ENCODE measurements around the gene LDLRAD3. TPM values are rescaled to one million over a fixed set of nuclear protein-coding genes. Genes with fewer than 3 reads are reported as not detected.
A peak's percentile ranks its signal among the peaks of the same experiment; 100 is the strongest.

The LDLRAD3 gene, protein sequence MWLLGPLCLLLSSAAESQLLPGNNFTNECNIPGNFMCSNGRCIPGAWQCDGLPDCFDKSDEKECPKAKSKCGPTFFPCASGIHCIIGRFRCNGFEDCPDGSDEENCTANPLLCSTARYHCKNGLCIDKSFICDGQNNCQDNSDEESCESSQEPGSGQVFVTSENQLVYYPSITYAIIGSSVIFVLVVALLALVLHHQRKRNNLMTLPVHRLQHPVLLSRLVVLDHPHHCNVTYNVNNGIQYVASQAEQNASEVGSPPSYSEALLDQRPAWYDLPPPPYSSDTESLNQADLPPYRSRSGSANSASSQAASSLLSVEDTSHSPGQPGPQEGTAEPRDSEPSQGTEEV
- total RNA-seq (2021; ENCODE audit: unreplicated experiment) (28.1 TPM), Bru-seq, nascent RNA (percentile 80 among the genes with signal in this experiment), BruChase-seq, experiment 1, labeled RNA remaining after a 2-hour chase (percentile 69 among the genes with signal in this experiment), BruChase-seq, experiment 2, labeled RNA remaining after a 6-hour chase (percentile 73 among the genes with signal in this experiment)
- polyA plus RNA-seq (2012; ENCODE audit: insufficient read length) = 21.1 TPM
- long read RNA-seq, transcript LDLRAD3-201 (6 exons, 3,798 nt) = major isoform, 8 of 44 reads
- long read RNA-seq, partial matches to known transcripts = 11 of 44 reads
- long read RNA-seq, other reads (novel, unspliced or antisense) = 24 of 44 reads

DNA sequence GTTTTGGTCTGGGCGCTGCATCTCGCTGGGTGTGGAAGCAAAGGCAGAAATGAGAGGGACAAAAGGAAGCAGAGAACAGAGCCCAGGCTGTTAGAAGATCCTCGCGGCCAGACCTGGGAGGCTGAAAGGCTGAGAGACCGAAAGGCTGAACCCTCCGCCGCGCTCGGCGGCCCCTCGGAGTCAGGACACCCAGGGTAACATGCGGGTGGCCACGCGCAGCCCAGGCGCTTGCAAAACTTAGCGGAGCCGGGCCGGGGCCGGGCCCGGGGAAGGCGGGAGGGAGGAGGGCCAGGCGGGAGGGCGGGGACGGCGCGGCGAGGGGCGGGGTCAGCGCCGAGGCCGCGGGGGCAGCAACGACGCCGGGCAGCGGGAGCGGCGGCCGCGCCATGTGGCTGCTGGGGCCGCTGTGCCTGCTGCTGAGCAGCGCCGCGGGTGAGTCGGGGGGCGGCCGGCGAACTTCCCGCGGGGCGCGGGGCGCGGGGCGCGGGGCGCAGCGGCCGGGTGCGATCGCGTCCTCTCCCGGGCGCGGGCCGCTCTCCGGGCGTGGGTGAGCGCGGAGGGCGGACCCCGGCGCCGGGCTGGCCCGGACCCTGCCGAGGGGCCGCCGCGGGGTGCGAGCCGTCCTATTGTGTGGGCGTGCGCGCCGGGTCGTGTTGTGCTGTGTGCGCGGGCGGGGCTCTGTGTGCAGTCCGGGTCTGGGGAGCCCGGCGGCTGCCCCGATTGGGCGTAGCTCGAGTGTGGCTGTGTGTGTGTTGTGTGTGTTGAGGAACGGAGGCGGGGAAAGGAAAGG lies at the start of gene LDLRAD3:
Gene LDLRAD3, plus strand, starts transcription at position 350 of the 790 bp plus-strand sequence. Its CDS starts 37 bp downstream, at position 387.
- ATAC-seq (peak; percentile 96), DNase-seq (ENCODE audit: low read depth, low spot score) (no peak)
- H3K4me3 ChIP-seq (ENCODE audit: low read depth in 2 of 2, low read length in 2 of 2) = peak within 1 kb of the TSS; percentile 60 to 92
- H3K36me3 ChIP-seq (ENCODE audit: control insufficient read depth, insufficient read depth, low read length) = no peaks in the 10 kb centered on the region
- peak; percentile 57; the same call in 1 of the 2 replicates for TF ChIP-seq SIN3A (IDR thresholded peaks at IDR 0.05; ENCODE audit: borderline replicate concordance, insufficient read depth, low read depth, low read length)
- TF ChIP-seq, protein P1, sequence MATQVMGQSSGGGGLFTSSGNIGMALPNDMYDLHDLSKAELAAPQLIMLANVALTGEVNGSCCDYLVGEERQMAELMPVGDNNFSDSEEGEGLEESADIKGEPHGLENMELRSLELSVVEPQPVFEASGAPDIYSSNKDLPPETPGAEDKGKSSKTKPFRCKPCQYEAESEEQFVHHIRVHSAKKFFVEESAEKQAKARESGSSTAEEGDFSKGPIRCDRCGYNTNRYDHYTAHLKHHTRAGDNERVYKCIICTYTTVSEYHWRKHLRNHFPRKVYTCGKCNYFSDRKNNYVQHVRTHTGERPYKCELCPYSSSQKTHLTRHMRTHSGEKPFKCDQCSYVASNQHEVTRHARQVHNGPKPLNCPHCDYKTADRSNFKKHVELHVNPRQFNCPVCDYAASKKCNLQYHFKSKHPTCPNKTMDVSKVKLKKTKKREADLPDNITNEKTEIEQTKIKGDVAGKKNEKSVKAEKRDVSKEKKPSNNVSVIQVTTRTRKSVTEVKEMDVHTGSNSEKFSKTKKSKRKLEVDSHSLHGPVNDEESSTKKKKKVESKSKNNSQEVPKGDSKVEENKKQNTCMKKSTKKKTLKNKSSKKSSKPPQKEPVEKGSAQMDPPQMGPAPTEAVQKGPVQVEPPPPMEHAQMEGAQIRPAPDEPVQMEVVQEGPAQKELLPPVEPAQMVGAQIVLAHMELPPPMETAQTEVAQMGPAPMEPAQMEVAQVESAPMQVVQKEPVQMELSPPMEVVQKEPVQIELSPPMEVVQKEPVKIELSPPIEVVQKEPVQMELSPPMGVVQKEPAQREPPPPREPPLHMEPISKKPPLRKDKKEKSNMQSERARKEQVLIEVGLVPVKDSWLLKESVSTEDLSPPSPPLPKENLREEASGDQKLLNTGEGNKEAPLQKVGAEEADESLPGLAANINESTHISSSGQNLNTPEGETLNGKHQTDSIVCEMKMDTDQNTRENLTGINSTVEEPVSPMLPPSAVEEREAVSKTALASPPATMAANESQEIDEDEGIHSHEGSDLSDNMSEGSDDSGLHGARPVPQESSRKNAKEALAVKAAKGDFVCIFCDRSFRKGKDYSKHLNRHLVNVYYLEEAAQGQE (IDR thresholded peaks at IDR 0.05; ENCODE audit: insufficient read depth in 1 of 2, low read depth in 2 of 2, low read length in 1 of 2) = no peak
- peak; percentile 67 for TF ChIP-seq POLR2AphosphoS5 (IDR thresholded peaks at IDR 0.05; ENCODE audit: low read depth, low read length)
- ChIA-PET CTCF (interaction anchor here (0.6 to 0.7 kb wide), 2 partner anchors 50 to 122 kb away, joined by 3 to 5 read pairs; no protein-coding TSS in a partner anchor), POLR2A (no interaction called here)
- H3K4me1 ChIP-seq (ENCODE audit: control insufficient read depth, insufficient read depth, low read length) = peaks cover 29% of the 10 kb centered on the region
- H3K27me3 ChIP-seq (ENCODE audit: control insufficient read depth, insufficient read depth, low read length) = no peaks in the 10 kb centered on the region
- in situ Hi-C loops (cut with HindIII; ENCODE audit: low pct_unique_long_range_greater_than_20kb, low sequenced_read_pairs) (no loop called here), intact Hi-C loops (cut with micrococcal nuclease; ENCODE audit: unreplicated experiment) (loop anchor here (10.0 kb wide), 1 partner anchor 119 kb away; no protein-coding TSS in a partner anchor)
- H3K9me3 ChIP-seq (ENCODE audit: control insufficient read depth, insufficient read depth, low read depth, low read length) = no peaks in the 10 kb centered on the region
- no TSS peak for BruUV-seq (replicated peaks)
- H3K27ac ChIP-seq (ENCODE audit: low read length) = peak within 1 kb of the TSS; percentile 93

DNA sequence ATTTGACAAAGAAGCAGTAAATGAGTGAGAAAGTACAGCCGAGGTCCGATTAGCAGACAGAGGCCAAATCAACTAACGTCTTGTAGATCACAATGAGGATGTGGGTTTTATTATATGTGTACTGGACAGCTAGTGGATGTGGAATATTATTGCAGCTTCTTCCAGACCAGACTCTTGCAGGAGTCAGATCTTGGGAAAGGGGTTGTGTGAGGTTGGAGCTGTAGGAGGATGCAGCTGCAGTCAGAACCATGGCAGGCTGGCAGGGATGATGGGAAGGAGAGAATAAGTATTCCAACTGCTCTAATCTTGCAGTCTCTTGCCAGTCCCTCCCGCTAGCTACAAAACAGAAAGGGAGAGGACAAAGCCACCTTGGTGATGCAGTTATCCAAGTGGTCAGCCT lies 46.8 kb upstream of the LDLRAD3 start:
- Histone ChIP-seq H3K27ac (ENCODE audit: low read length) (no peak overlapping the region), H3K4me1 (ENCODE audit: control insufficient read depth, insufficient read depth, low read length) (0 out of 2 replicates have a peak, but pooled peaks cover 6% of the 10 kb centered on the region), H3K9me3 (ENCODE audit: control insufficient read depth, insufficient read depth, low read depth, low read length) (peaks cover 3% of the 10 kb centered on the region; the same call in 1 of the 2 replicates), H3K4me3 (ENCODE audit: low read depth in 2 of 2, low read length in 2 of 2) (no peak overlapping the region), H3K36me3 (ENCODE audit: control insufficient read depth, insufficient read depth, low read length) (no peaks in the 10 kb centered on the region), H3K27me3 (ENCODE audit: control insufficient read depth, insufficient read depth, low read length) (no peaks in the 10 kb centered on the region)
- intact Hi-C loops (cut with micrococcal nuclease; ENCODE audit: unreplicated experiment) = no loop called here
- no TSS peak for BruUV-seq (replicated peaks)
- POLR2A ChIA-PET = no interaction called here
- CTCF ChIA-PET = interaction anchor here (0.6 kb wide), 1 partner anchor 212 kb away, joined by 3 read pairs; no protein-coding TSS in a partner anchor
- ATAC-seq (peak; percentile 38; the same call in 1 of the 2 replicates), DNase-seq (ENCODE audit: low read depth, low spot score) (no peak)
- no peak for TF ChIP-seq POLR2AphosphoS5 (IDR thresholded peaks at IDR 0.05; ENCODE audit: low read depth, low read length)
- no peak for TF ChIP-seq TCF7L2 (IDR thresholded peaks at IDR 0.05; ENCODE audit: low read depth, low read length)
- TF ChIP-seq, protein P2, sequence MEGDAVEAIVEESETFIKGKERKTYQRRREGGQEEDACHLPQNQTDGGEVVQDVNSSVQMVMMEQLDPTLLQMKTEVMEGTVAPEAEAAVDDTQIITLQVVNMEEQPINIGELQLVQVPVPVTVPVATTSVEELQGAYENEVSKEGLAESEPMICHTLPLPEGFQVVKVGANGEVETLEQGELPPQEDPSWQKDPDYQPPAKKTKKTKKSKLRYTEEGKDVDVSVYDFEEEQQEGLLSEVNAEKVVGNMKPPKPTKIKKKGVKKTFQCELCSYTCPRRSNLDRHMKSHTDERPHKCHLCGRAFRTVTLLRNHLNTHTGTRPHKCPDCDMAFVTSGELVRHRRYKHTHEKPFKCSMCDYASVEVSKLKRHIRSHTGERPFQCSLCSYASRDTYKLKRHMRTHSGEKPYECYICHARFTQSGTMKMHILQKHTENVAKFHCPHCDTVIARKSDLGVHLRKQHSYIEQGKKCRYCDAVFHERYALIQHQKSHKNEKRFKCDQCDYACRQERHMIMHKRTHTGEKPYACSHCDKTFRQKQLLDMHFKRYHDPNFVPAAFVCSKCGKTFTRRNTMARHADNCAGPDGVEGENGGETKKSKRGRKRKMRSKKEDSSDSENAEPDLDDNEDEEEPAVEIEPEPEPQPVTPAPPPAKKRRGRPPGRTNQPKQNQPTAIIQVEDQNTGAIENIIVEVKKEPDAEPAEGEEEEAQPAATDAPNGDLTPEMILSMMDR (IDR thresholded peaks at IDR 0.05) = peak; percentile 5; the same call in 1 of the 2 replicates
- TF ChIP-seq SIN3A (IDR thresholded peaks at IDR 0.05; ENCODE audit: borderline replicate concordance, insufficient read depth, low read depth, low read length) = no peak
- in situ Hi-C loops (cut with HindIII; ENCODE audit: low pct_unique_long_range_greater_than_20kb, low sequenced_read_pairs) = no loop called here

All from Panc1 (cell line).